Osteoblast (primary cell): ENCODE measurements around the gene MTCH1. TPM values are rescaled to one million over a fixed set of nuclear protein-coding genes. Genes with fewer than 3 reads are reported as not detected.
A peak's percentile ranks its signal among the peaks of the same experiment; 100 is the strongest.
"Not testable (repeated sequence)": the region's sequence is repeated elsewhere in the genome, so short reads cannot be mapped to it uniquely, and the experiment has no call there.

Experiments
- DNase-seq: peaks from one replicate; pipeline ENCODE4 v3.0.0; 2011; ENCODE audit warnings: low spot score, mixed read lengths; ENCODE audit not compliant: insufficient read length; ENCODE audit errors: missing footprints
- H2AFZ ChIP-seq: 2 replicates; pipeline ENCODE4 v1.6.0; 2011; ENCODE audit warnings: mild to moderate bottlenecking, low read length
- H3K27ac ChIP-seq: 2 replicates; pipeline ENCODE4 v1.5.1; 2011; ENCODE audit warnings: mild to moderate bottlenecking, low read depth, low read length, moderate library complexity
- H3K27me3 ChIP-seq: 2 replicates; pipeline ENCODE4 v1.6.0; 2012; ENCODE audit warnings: mild to moderate bottlenecking, control low read depth, inconsistent platforms, low read length, moderate library complexity; ENCODE audit not compliant: insufficient read depth
- H3K36me3 ChIP-seq: 2 replicates; pipeline ENCODE4 v1.5.1; 2011; ENCODE audit warnings: mild to moderate bottlenecking, low read length, control low read depth, moderate library complexity; ENCODE audit not compliant: insufficient read depth
- H3K4me1 ChIP-seq: 2 replicates; pipeline ENCODE4 v1.5.1; 2011; ENCODE audit warnings: mild to moderate bottlenecking, low read length, control low read depth, moderate library complexity; ENCODE audit not compliant: insufficient read depth
- H3K4me2 ChIP-seq: 2 replicates; pipeline ENCODE4 v1.6.0; 2011; ENCODE audit warnings: mild to moderate bottlenecking, low read length; ENCODE audit not compliant: insufficient read depth
- H3K4me3 ChIP-seq: fragments of 200-600 bp; sonication (generic); 3 replicates; pipeline ENCODE4 v1.5.1; 2012; ENCODE audit warnings: mild to moderate bottlenecking, low read length, inconsistent platforms; ENCODE audit not compliant: insufficient read depth
- H3K79me2 ChIP-seq: 2 replicates; pipeline ENCODE4 v1.6.0; 2012; ENCODE audit warnings: mild to moderate bottlenecking, low read length, control low read depth, inconsistent platforms; ENCODE audit not compliant: insufficient read depth
- H3K9me3 ChIP-seq: 2 replicates; pipeline ENCODE4 v1.5.1; 2011; ENCODE audit warnings: low read depth, low read length, control low read depth
- H4K20me1 ChIP-seq: 2 replicates; pipeline ENCODE4 v1.6.0; 2012; ENCODE audit warnings: mild to moderate bottlenecking, low read length, control low read depth; ENCODE audit not compliant: insufficient read depth
- total RNA-seq: library from RNA; depleted of rRNA; stranded (reverse); fragments of >200 nt; gene quantifications from 2 replicates; pipeline ENCODE4 v1.2.3, GENCODE V29; 2012
- TF ChIP-seq, protein P1 (sequence below): IDR thresholded peaks from 2 replicates; pipeline ENCODE4 v1.5.1; 2011; ENCODE audit warnings: mild to moderate bottlenecking, low read depth, low read length, moderate library complexity; ENCODE audit errors: extremely low read depth

MTCH1 gene
- total RNA-seq, 1 donor, result 185 TPM

DNA sequence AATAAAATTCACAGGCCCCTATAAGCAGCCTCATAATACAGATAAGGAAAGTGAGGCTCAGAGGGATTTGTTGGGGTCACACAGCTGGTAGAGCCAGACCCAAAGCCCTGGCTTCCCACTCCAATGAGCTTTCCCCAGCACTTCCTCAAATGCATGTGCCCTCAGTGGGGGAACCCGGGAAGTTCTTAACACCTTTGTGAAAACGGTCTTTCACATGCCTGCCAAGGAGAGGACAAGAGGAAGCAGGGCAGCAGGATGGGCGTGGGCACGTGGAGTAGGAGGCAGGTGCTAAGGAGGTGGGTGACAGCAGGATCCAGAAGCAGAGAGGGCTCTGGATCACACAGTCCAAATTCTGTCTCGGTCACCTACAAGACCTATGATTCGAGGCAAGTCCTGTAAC lies 30.9 kb downstream of the MTCH1 start:
- Histone ChIP-seq H3K4me2 (no peak overlapping the region), H3K4me3 (no peak overlapping the region)
- TF ChIP-seq, protein P1, sequence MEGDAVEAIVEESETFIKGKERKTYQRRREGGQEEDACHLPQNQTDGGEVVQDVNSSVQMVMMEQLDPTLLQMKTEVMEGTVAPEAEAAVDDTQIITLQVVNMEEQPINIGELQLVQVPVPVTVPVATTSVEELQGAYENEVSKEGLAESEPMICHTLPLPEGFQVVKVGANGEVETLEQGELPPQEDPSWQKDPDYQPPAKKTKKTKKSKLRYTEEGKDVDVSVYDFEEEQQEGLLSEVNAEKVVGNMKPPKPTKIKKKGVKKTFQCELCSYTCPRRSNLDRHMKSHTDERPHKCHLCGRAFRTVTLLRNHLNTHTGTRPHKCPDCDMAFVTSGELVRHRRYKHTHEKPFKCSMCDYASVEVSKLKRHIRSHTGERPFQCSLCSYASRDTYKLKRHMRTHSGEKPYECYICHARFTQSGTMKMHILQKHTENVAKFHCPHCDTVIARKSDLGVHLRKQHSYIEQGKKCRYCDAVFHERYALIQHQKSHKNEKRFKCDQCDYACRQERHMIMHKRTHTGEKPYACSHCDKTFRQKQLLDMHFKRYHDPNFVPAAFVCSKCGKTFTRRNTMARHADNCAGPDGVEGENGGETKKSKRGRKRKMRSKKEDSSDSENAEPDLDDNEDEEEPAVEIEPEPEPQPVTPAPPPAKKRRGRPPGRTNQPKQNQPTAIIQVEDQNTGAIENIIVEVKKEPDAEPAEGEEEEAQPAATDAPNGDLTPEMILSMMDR, result no peak

DNA sequence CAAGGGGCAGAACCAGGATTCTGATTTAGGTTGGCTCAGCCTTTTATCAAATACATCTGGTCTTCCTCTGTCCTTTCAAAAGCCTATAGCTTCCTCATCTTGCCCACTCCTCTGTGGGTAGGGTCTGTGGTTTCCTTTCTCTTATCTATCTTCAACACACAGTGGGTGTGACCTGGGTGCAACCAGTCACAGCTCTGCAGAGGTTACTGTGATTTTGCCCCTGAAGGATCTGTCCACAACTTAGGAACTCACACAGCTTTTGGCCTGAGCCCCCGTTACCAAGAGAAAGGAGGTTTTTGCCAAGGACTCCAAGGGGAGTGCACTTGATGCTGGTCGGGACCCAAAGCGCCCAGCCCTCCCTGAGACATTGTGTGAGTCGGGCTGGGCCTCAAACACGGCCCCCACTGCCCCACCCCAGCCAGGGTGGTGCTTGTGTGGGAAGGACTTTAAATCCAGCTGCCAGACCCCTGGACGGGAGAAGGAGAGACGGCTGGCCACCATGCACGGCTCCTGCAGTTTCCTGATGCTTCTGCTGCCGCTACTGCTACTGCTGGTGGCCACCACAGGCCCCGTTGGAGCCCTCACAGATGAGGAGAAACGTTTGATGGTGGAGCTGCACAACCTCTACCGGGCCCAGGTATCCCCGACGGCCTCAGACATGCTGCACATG lies 31.6 kb downstream of the MTCH1 start, which contains the start of gene PI16:
PI16 (plus strand) TSS at position 477 of the 670 bp plus-strand sequence; CDS start at position 500, 23 bp downstream.
- H3K36me3 ChIP-seq, result no peaks in the 10 kb centered on the region
- H3K27me3 ChIP-seq, result no peaks in the 10 kb centered on the region
- H4K20me1 ChIP-seq, result no peaks in the 10 kb centered on the region
- TF ChIP-seq, protein P1, result no peak
- no peak within 1 kb of the TSS for H3K4me3 ChIP-seq
- no peak within 1 kb of the TSS for H3K4me2 ChIP-seq
- no peaks in the 10 kb centered on the region for H3K9me3 ChIP-seq
- no peak within 1 kb of the TSS for H3K27ac ChIP-seq
- H3K79me2 ChIP-seq, result no peaks in the 10 kb centered on the region
- H2AFZ ChIP-seq, result no peak within 1 kb of the TSS
- DNase-seq, result peak; percentile 78
- peaks cover 7% of the 10 kb centered on the region for H3K4me1 ChIP-seq

More for the DNA sequence above, 30.9 kb downstream of the MTCH1 start:
- Histone ChIP-seq H3K79me2 (no peaks in the 10 kb centered on the region), H3K27ac (no peak overlapping the region), H3K36me3 (no peaks in the 10 kb centered on the region), H3K27me3 (no peaks in the 10 kb centered on the region), H2AFZ (no peak overlapping the region), H3K4me1 (peaks cover 3% of the 10 kb centered on the region), H3K9me3 (no peaks in the 10 kb centered on the region), H4K20me1 (no peaks in the 10 kb centered on the region)
- DNase-seq, result peak; percentile 57

DNA sequence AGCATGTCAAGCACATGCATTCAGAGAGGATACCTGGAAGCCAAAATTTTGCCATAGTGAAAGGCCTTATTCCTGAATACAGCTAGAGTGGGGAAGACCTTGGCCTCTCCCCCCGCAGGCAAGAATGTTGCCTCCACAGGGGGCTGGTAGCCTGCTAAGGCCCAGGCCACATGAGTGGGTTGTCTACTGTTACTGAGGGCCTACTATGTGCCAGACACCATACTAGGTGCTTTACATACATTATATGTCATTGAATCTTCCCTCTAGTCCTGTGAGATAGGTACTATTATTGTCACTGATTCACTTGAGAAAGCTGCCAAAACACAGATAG lies 32.1 kb downstream of the MTCH1 start:
- TF ChIP-seq, protein P1, result no peak
- Histone ChIP-seq H3K4me2 (no peak overlapping the region), H4K20me1 (no peaks in the 10 kb centered on the region), H3K79me2 (no peaks in the 10 kb centered on the region), H3K9me3 (no peaks in the 10 kb centered on the region), H2AFZ (no peak overlapping the region), H3K27me3 (no peaks in the 10 kb centered on the region), H3K4me1 (peaks cover 10% of the 10 kb centered on the region), H3K4me3 (no peak overlapping the region), H3K27ac (no peak overlapping the region), H3K36me3 (no peaks in the 10 kb centered on the region)
- no peak for DNase-seq

GRCh38 chr6:36949636-36950035 lies 36.4 kb downstream of the MTCH1 start:
- TF ChIP-seq, protein P1, result no peak
- Histone ChIP-seq H3K36me3 (no peaks in the 10 kb centered on the region), H4K20me1 (no peaks in the 10 kb centered on the region), H3K4me3 (no peak overlapping the region), H3K4me2 (peak overlapping the region; percentile 38), H2AFZ (peak overlapping the region; percentile 79), H3K79me2 (no peaks in the 10 kb centered on the region), H3K27ac (peak overlapping the region; percentile 72), H3K4me1 (peaks cover 10% of the 10 kb centered on the region), H3K9me3 (no peaks in the 10 kb centered on the region), H3K27me3 (no peaks in the 10 kb centered on the region)
- DNase-seq, result peak; percentile 87

GRCh38 chr6:36949076-36949475 lies 36.9 kb downstream of the MTCH1 start:
- Histone ChIP-seq H2AFZ (peak overlapping the region; percentile 79), H3K4me2 (peak overlapping the region; percentile 38), H3K27ac (peak overlapping the region; percentile 72)
- H4K20me1 ChIP-seq, H3K27me3 ChIP-seq, H3K4me3 ChIP-seq, H3K9me3 ChIP-seq, H3K4me1 ChIP-seq, DNase-seq, H3K36me3 ChIP-seq, H3K79me2 ChIP-seq: not testable (repeated sequence)
